Esophagus muscularis mucosa (tissue), 4 donors: ENCODE measurements around the gene SMC4. TPM values are rescaled to one million over a fixed set of nuclear protein-coding genes. Genes with fewer than 3 reads are reported as not detected.

ENCODE experiments used
- DNase-seq: peaks from one replicate; pipeline ENCODE4 v3.0.0-alpha.2; 2017; ENCODE audit errors: extremely low spot score
- H3K27ac ChIP-seq, 4 donors: fragments of 200-600 bp; sonication (generic); replicated peaks in 1 of 4; 1 replicate in 3 of 4; 2 replicates in 1 of 4; pipeline ENCODE4 v1.5.1; 2016 to 2019; ENCODE audit warnings: mild to moderate bottlenecking in 1 of 4
- H3K27me3 ChIP-seq, 4 donors: fragments of 200-600 bp; sonication (generic); one replicate each; pipeline versions ENCODE4 v1.5.1 to v1.6.0; 2016 to 2019
- H3K36me3 ChIP-seq, 4 donors: fragments of 200-600 bp; sonication (generic); one replicate each; pipeline ENCODE4 v1.5.1; 2016 to 2019
- H3K4me1 ChIP-seq, 4 donors: fragments of 200-600 bp; sonication (generic); one replicate each; pipeline ENCODE4 v1.5.1; 2016 to 2019
- H3K4me3 ChIP-seq, 4 donors: fragments of 200-600 bp; sonication (generic); 1 replicate in 2 of 4; 2 replicates in 2 of 4; pipeline ENCODE4 v1.5.1; 2016 to 2019; ENCODE audit warnings: mild to moderate bottlenecking in 4 of 4, moderate library complexity in 1 of 4
- H3K9me3 ChIP-seq, 4 donors: fragments of 200-600 bp; sonication (generic); 1 replicate in 3 of 4; 2 replicates in 1 of 4; pipeline ENCODE4 v1.5.1; 2016 to 2019
- EP300 ChIP-seq: sonication (generic); formaldehyde crosslinking; IDR thresholded peaks from one replicate; pipeline ENCODE4 v1.6.1; 2017; ENCODE audit warnings: antibody characterized with exemption
- POLR2A ChIP-seq: fragments of 450-650 bp; IDR thresholded peaks from one replicate; pipeline ENCODE4 v1.6.1; 2017; ENCODE audit warnings: antibody characterized with exemption, moderate library complexity, mild to moderate bottlenecking, low read depth
- POLR2AphosphoS5 ChIP-seq, 2 donors: sonication (generic); formaldehyde crosslinking; IDR thresholded peaks; one replicate each; pipeline ENCODE4 v1.6.1; 2017; ENCODE audit warnings: antibody characterized with exemption in 2 of 2
- WGBS: methylation state at CpG from one replicate; pipeline ENCODE4 v1.1.5; 2018; 5-methylcytosine and 5-hydroxymethylcytosine counted together
- intact Hi-C: fragments of 100-400 bp; cut with DNase I; formaldehyde crosslinking; loops from one replicate; pipeline ENCODE4 v1.15.1; 2023
- total RNA-seq, 4 donors: library from RNA; depleted of rRNA; stranded (reverse); fragments of >200 nt; gene quantifications; one replicate each; pipeline versions ENCODE4 v1.1.0 to v1.2.1, GENCODE V29; 2016
- TF ChIP-seq, protein P1 (sequence below), 3 experiments: fragments of 200-600 bp in 2 of 3; fragments of 450-650 bp in 1 of 3; sonication (generic) in 2 of 3; IDR thresholded peaks; one replicate each; pipeline ENCODE4 v1.5.1; 2017 to 2019; ENCODE audit warnings: antibody characterized with exemption in 3 of 3, mild to moderate bottlenecking in 2 of 3, moderate library complexity in 1 of 3

The SMC4 gene
- total RNA-seq, 4 donors from 2014 or later = 14.7 to 19.8 (median 17.9) TPM

DNA sequence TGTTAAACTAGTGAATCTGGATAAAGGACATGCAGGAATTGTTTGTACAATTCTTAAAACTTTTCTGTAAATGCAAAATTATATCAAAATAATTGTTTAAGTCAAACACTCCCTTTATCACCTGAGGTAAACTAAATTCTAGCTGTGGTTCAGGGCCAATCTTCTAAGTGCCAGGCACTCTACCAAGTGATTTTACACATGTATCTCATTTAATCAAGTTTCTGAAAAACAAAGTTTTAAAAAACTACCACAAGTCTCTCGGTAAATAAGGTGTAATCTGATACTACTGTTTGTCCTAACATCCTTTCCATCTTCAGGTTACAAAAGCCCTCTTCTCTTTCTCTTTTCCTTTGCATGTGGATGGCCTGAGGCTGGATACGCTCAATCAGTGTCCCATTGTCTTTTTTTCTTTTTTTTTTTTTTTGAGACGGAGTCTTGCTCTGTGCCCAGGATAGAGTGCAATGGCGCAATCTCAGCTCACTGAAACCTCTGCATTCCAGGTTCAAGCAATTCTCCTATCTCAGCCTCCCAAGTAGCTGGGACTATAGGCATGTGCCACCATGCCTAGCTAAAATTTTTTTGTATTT lies 19.7 kb upstream of the SMC4 start:
- Histone ChIP-seq H3K27me3 (no peaks in the 10 kb centered on the region), H3K9me3 (no peaks in the 10 kb centered on the region), H3K4me1 (no peaks in the 10 kb centered on the region), H3K27ac (no peak overlapping the region), H3K4me3 (no peak overlapping the region), H3K36me3 (peaks cover 10 to 23% (median 13%) of the 10 kb centered on the region in 4 donors)
- TF ChIP-seq POLR2AphosphoS5 (IDR thresholded peaks at IDR 0.05) = no peak
- intact Hi-C loops = no loop called here
- DNase-seq = no peak
- 90% methylated on average over 4 of the region's 4 CpGs for WGBS

DNA sequence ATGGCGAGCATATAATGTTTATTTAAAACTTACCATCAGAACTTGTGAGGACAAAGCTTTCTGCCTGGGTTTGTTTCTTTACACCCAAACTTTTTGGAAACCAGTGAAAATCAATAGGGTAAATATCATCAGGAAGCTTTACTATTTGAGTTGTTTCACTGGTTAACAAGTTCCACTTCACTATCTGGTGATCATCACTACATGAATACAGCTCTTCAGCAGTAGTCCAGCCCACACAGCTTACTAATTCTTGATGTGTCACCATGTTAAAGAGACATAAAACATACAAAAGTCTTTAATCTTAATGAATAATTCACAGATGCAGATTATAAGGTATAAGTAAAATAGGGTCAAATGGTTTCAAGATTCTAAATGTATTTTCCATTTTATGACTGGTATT lies 18.0 kb upstream of the SMC4 start:
- Histone ChIP-seq H3K4me1 (no peaks in the 10 kb centered on the region), H3K9me3 (no peaks in the 10 kb centered on the region), H3K36me3 (peaks cover under 1 to 8% (median 7%) of the 10 kb centered on the region in 4 donors), H3K27me3 (no peaks in the 10 kb centered on the region), H3K27ac (no peak overlapping the region), H3K4me3 (no peak overlapping the region)
- 93% methylated on average over 1 of the region's 1 CpG for WGBS
- intact Hi-C loops = no loop called here
- TF ChIP-seq POLR2A (no peak), EP300 (no peak), POLR2AphosphoS5 (IDR thresholded peaks at IDR 0.05) (no peak)
- TF ChIP-seq, protein P1, sequence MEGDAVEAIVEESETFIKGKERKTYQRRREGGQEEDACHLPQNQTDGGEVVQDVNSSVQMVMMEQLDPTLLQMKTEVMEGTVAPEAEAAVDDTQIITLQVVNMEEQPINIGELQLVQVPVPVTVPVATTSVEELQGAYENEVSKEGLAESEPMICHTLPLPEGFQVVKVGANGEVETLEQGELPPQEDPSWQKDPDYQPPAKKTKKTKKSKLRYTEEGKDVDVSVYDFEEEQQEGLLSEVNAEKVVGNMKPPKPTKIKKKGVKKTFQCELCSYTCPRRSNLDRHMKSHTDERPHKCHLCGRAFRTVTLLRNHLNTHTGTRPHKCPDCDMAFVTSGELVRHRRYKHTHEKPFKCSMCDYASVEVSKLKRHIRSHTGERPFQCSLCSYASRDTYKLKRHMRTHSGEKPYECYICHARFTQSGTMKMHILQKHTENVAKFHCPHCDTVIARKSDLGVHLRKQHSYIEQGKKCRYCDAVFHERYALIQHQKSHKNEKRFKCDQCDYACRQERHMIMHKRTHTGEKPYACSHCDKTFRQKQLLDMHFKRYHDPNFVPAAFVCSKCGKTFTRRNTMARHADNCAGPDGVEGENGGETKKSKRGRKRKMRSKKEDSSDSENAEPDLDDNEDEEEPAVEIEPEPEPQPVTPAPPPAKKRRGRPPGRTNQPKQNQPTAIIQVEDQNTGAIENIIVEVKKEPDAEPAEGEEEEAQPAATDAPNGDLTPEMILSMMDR (IDR thresholded peaks at IDR 0.05) = no peak
- DNase-seq = no peak

- H3K4me1 ChIP-seq = no peaks in the 10 kb centered on the region
- no peak for DNase-seq
- intact Hi-C loops = no loop called here
- H3K36me3 ChIP-seq = peaks cover 0 to 7% (median 0%) of the 10 kb centered on the region in 4 donors
- H3K27ac ChIP-seq = no peak overlapping the region
- no peaks in the 10 kb centered on the region for H3K9me3 ChIP-seq
- H3K27me3 ChIP-seq = no peaks in the 10 kb centered on the region
- TF ChIP-seq POLR2A (no peak), POLR2AphosphoS5 (IDR thresholded peaks at IDR 0.05) (no peak), EP300 (no peak)
- TF ChIP-seq, protein P1 (IDR thresholded peaks at IDR 0.05) = no peak
- 94% methylated on average over 5 of the region's 5 CpGs for WGBS
- no peak overlapping the region for H3K4me3 ChIP-seq
These were observed 14.7 kb upstream of the SMC4 start for GRCh38 chr3:160384639-160385318.

DNA sequence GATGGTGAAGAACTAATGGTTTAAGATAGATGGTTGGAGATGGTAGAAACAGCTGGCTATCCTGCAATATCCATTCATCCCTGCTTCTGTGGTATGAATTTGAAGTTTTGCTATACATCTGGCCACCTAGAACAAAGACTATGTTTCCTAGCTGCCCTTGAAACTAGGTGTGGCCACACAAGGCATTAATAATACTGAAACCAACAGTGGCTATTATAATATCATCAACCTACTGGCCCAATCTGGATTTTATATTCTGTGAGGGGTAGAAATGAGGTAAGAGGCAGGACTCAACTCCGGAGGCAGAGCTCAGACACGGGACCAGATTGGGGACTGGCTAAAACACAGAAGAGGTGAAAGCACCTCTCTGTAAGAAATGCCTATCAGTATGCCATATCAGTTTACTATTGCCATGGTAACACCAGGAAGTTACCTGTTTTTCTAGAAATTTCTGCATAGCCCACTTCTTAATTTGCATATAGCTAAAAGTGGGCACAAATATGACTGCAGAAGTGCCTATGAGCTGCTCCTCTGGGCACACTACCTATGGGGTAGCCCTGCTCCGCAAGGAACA lies 8.8 kb upstream of the SMC4 start:
- no peak for DNase-seq
- Histone ChIP-seq H3K36me3 (peaks cover 0 to 2% (median 0%) of the 10 kb centered on the region in 4 donors), H3K4me1 (no peaks in the 10 kb centered on the region), H3K9me3 (no peaks in the 10 kb centered on the region), H3K4me3 (no peak overlapping the region), H3K27me3 (no peaks in the 10 kb centered on the region), H3K27ac (no peak overlapping the region)
- intact Hi-C loops = loop anchor here (10.0 kb wide), 1 partner anchor 834 kb away; the partner anchor contains the start of gene NMD3
- 100% methylated on average over 3 of the region's 3 CpGs for WGBS
- TF ChIP-seq POLR2AphosphoS5 (IDR thresholded peaks at IDR 0.05) (no peak), EP300 (no peak)
- TF ChIP-seq, protein P1 (IDR thresholded peaks at IDR 0.05) = no peak

GRCh38 chr3:160392798-160393197 lies 6.7 kb upstream of the SMC4 start:
- intact Hi-C loops = loop anchor here (10.0 kb wide), 1 partner anchor 832 kb away; the partner anchor contains the start of gene NMD3
- H3K9me3 ChIP-seq = no peaks in the 10 kb centered on the region
- H3K4me1 ChIP-seq = no peaks in the 10 kb centered on the region
- no peak for TF ChIP-seq POLR2AphosphoS5 (IDR thresholded peaks at IDR 0.05)
- no peaks in the 10 kb centered on the region for H3K27me3 ChIP-seq
- no peak overlapping the region for H3K27ac ChIP-seq
- no peak for DNase-seq
- no peak overlapping the region for H3K4me3 ChIP-seq
- H3K36me3 ChIP-seq = peaks cover 0 to 2% (median 0%) of the 10 kb centered on the region in 4 donors
